ENCODE data around the gene EVC. TPM values are rescaled to one million over a fixed set of nuclear protein-coding genes. Genes with fewer than 3 reads are reported as not detected.

Gene EVC
- total RNA-seq, 4 donors from 2014 or later, result 12.4 to 29.3 (median 17.6) TPM

DNA sequence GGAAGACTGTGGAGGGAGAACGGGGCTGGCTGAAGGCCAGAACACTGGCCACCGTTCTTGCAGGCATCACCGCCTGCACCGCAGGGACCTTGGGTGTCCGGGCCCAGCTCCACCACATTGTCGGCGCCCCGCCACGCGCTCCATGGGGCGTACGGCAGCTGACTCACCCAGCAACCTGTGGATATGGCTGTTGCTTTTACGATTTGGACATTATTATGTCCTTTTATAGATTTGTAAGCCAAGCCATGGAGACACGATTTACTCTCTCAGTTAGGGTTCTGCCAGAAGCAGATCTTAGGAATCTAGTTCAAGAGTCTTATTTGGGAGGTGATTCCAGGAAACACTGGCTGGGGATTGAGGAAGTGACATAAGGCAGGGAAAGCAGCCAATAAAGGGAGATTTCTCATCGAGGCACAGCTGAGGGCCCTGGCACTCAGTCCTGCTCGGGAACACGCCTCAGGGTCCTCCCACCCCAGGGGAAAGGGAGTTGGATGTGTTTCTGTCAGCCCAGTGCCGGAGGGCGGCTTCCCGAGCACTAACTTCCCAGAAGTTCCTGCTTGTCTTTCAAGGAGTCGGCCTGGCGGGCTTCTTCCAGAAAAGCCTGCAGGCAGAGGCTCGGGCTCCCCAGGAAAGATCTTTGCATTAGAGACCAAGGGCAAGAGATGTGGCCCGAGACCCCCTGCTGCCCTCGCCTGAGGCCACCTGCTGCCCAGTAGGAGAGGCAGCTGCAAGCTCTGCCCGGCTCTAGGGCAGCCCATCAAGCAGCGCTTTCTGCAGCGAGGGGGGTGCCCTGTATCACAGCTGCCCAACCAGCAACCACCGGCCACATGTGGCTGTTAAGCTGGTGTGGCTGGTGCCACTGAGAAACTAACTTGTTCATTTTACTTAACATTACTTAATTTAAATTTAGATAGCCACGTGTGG, 129.0 kb downstream of the EVC start:
- DNase-seq (ENCODE audit: low spot score) (no peak), ATAC-seq (ENCODE audit: low FRiP score) (no peak)
- TF ChIP-seq, protein P1, sequence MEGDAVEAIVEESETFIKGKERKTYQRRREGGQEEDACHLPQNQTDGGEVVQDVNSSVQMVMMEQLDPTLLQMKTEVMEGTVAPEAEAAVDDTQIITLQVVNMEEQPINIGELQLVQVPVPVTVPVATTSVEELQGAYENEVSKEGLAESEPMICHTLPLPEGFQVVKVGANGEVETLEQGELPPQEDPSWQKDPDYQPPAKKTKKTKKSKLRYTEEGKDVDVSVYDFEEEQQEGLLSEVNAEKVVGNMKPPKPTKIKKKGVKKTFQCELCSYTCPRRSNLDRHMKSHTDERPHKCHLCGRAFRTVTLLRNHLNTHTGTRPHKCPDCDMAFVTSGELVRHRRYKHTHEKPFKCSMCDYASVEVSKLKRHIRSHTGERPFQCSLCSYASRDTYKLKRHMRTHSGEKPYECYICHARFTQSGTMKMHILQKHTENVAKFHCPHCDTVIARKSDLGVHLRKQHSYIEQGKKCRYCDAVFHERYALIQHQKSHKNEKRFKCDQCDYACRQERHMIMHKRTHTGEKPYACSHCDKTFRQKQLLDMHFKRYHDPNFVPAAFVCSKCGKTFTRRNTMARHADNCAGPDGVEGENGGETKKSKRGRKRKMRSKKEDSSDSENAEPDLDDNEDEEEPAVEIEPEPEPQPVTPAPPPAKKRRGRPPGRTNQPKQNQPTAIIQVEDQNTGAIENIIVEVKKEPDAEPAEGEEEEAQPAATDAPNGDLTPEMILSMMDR (IDR thresholded peaks at IDR 0.05), result no peak

DNA sequence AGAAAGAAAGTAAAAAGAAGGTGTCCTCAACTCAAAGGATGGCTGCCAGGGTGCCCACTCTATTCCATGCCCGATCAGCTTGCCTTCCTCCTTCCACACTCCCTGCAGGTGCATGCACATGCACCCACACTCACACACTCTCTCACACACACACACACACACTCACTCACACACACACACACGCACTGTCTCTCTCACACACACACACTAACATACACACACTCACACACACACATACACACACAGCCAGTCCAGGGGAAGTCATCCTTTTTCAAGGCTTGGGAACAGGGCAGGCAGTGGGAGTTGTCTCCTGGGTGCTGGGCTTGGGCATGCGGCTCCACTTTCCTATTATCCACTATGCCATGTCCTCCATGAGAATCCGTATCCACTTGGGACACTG, 131.5 kb downstream of the EVC start:
- ATAC-seq (ENCODE audit: low FRiP score), result no peak
- DNase-seq (ENCODE audit: low spot score), result no peak
- TF ChIP-seq, protein P1 (IDR thresholded peaks at IDR 0.05), result no peak

DNA sequence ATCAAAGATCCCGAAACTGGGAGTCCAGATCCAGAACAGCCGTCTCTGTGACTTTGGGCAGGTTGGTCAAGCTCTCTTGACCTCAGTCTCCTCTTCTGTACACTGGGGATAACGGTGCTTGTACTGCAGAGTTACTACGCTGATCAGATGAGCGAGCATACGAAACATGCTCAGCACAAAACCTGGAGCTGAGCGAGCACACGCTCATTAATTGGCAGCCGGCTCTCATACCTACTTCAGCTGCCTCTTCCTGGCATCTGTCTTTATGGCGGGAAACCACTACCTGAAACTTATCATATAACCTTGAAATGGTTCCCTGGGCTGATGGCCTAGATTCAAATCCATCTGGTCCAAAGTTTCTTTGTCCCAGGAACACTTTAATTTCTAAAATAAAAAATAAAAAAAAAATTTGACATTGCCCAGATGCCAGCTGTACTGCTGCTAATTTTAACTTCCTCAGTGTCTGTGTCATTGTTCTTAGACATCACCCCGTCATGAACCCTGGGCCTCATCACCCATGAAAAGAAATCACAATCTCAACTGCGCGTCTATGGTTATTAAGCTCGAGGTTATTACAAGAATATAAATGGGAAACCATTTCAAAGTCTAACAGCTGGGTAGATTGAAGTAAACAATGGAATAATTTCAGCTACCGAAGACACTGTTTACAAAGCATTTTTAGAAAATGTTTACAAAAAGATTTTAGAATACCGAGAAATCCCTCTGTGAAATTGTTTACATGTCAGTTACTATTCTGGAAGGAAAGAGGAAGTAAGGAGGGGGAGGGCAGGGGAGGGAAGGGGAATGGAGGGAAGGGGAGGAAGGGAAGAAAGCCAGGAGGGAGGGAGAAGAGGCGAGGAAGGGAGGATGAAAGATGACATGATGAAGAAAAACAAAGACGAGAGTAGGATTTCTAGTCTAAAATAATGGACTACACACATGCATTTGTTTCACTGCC, 132.9 kb downstream of the EVC start:
- TF ChIP-seq, protein P1 (IDR thresholded peaks at IDR 0.05), result no peak

DNA sequence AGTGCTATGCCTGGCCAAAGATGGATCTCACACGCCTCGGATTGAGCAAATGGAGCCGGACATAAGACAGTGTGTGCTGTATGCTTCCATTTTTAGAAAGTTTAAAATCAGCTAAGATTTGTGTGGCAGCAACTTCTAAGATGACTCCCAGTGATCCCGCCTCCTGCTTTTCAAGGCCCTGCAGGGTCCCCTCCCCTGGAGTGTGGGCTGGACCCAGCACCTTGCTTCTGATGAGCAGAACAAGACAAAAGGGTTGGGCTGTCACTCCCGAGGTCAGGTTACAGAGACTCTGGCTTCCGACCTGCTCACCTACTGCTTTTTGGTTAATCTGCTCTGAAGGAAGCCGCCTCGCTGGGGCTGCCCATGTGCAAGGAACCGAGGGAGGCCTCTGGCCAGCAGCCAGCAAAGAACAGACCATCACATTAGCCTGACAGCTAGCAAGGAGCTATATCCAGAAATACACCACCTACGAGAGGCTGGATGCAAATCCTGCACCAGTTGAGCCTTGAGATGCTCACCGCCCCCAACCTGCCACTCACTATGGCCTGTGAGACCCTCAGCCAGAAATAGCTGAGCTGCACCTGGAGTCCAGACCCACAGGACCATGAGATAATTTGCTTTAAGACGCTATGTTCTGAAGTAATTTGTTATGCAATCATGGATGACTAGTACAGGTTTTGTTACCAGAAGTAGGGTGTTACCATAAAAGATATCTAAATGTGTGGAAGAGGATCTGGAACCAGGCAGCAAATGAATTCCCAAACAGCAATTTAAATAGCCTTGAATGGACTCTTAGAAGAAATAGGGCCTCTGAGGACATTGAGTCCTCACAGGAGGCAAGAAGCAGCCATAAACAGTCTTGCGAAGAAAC, 134.3 kb downstream of the EVC start:
- DNase-seq (ENCODE audit: low spot score) (no peak), ATAC-seq (ENCODE audit: low FRiP score) (no peak)
- TF ChIP-seq, protein P1 (IDR thresholded peaks at IDR 0.05), result no peak

More for the DNA sequence above, 132.9 kb downstream of the EVC start:
- ATAC-seq (ENCODE audit: low FRiP score), result no peak
- no peak for DNase-seq (ENCODE audit: low spot score)

DNA sequence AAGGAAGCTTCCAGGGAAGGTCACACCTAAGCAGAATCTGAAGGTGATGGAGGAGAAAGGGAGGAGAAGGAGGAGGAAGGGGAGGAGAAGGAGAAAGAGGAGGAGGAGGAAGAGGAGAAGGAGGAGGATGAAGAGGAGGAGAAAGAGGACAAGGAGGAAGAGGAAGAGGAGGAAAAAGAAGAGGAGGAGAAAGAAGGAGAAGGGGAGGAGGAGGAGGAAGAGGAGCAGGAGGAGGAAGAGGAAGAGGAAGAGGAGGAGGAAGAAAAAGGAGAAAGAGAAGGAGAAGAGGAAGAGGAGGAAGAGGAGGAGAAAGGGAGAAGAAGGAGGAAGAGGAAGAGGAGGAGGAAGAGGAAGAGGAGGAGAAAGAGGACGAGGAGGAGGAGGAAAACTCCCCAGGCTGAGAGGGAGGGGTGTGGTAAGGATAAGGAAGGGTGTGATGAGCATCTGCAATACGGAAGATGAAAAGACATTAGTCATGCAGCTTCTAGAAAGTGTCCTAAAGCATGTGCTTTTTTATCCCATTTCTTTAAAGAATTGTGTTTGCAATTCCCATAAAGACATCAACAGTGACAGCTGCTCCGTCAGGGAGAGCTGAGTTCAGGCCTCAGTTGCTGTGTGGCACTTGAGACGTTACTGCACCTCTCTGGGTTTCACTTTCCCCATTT, 140.8 kb downstream of the EVC start:
- DNase-seq (ENCODE audit: low spot score) (no peak), ATAC-seq (ENCODE audit: low FRiP score) (no peak)
- TF ChIP-seq, protein P1 (IDR thresholded peaks at IDR 0.05), result no peak

All from omental fat pad (tissue), 4 donors.